Astrocyte (in vitro differentiated cells and primary cell): Measurements from ENCODE around the gene FGF12.

ENCODE experiments used
- EZH2 ChIP-seq: IDR thresholded peaks from 2 replicates; pipeline ENCODE4 v1.6.1; 2012; ENCODE audit warnings: mild to moderate bottlenecking, low read length, inconsistent platforms; ENCODE audit not compliant: insufficient read depth
- TF ChIP-seq, protein P1 (sequence below): IDR thresholded peaks from 2 replicates; pipeline ENCODE4 v1.5.1; 2011; ENCODE audit warnings: low read depth, mild to moderate bottlenecking, inconsistent platforms, low read length, moderate library complexity; ENCODE audit not compliant: insufficient read depth

DNA sequence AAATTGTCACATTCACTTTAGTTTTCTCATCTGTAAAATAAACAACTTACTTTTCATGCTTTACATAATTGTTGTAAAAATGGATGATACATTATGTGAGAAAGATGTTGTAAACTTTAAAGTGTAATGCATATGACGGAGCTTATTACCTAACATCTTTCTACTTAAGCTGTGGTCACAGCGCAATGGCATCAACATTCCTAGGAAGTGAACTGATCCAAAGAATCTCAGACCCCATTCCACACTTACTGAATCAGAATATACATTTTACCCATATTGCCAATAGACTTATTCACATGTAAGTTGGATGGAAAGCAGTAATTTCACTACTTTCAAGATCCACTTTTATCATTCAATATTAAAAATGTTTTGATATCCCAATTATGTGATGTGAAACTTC, 497.5 kb downstream of the FGF12 start:
- TF ChIP-seq, protein P1, sequence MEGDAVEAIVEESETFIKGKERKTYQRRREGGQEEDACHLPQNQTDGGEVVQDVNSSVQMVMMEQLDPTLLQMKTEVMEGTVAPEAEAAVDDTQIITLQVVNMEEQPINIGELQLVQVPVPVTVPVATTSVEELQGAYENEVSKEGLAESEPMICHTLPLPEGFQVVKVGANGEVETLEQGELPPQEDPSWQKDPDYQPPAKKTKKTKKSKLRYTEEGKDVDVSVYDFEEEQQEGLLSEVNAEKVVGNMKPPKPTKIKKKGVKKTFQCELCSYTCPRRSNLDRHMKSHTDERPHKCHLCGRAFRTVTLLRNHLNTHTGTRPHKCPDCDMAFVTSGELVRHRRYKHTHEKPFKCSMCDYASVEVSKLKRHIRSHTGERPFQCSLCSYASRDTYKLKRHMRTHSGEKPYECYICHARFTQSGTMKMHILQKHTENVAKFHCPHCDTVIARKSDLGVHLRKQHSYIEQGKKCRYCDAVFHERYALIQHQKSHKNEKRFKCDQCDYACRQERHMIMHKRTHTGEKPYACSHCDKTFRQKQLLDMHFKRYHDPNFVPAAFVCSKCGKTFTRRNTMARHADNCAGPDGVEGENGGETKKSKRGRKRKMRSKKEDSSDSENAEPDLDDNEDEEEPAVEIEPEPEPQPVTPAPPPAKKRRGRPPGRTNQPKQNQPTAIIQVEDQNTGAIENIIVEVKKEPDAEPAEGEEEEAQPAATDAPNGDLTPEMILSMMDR, result no peak
- TF ChIP-seq EZH2, result no peak
